HepG2 (cell line): ENCODE results near the gene ST7L. TPM values are rescaled to one million over a fixed set of nuclear protein-coding genes. Genes with fewer than 3 reads are reported as not detected.

Experiments used
- GTF3A ChIP-seq: sonication (generic); formaldehyde crosslinking; conservative IDR thresholded peaks from 2 replicates; pipeline ENCODE4 v1.4.0; 2020; ENCODE audit warnings: mild to moderate bottlenecking, missing genetic modification reagents
- KAT7 ChIP-seq: IDR thresholded peaks from 2 replicates; pipeline ENCODE4 v1.6.1; 2018; ENCODE audit warnings: borderline replicate concordance, missing compliant biosample characterization
- MAFF ChIP-seq: IDR thresholded peaks from 2 replicates; pipeline ENCODE4 v1.6.1; 2011; ENCODE audit warnings: low read depth, low read length, improper control_type of control experiment
- NCOA2 ChIP-seq: sonication (generic); formaldehyde crosslinking; IDR thresholded peaks from 2 replicates; pipeline ENCODE4 v1.8.0; 2022; ENCODE audit warnings: inconsistent platforms
- NFE2 ChIP-seq: sonication (generic); formaldehyde crosslinking; IDR thresholded peaks from 2 replicates; pipeline ENCODE4 v1.4.0; 2020; ENCODE audit warnings: missing genetic modification reagents
- PHB2 ChIP-seq: fragments of 450-650 bp; IDR thresholded peaks from 2 replicates; pipeline ENCODE4 v1.6.1; 2018; ENCODE audit not compliant: partially characterized antibody
- PRPF4 ChIP-seq: fragments of 200-400 bp; formaldehyde crosslinking; IDR thresholded peaks from 2 replicates; pipeline ENCODE4 v1.6.1; 2016; ENCODE audit warnings: low read length, low read depth; ENCODE audit not compliant: poor library complexity, severe bottlenecking
- RBM22 ChIP-seq: fragments of 200-400 bp; formaldehyde crosslinking; optimal IDR thresholded peaks from 2 replicates; pipeline ENCODE3; 2017; ENCODE audit warnings: mild to moderate bottlenecking, low read length, moderate library complexity
- REL ChIP-seq: sonication (generic); formaldehyde crosslinking; conservative IDR thresholded peaks from 2 replicates; pipeline ENCODE4 v1.8.0; 2022; ENCODE audit warnings: mild to moderate bottlenecking, missing genetic modification reagents, moderate library complexity
- SKI ChIP-seq: fragments of 450-650 bp; IDR thresholded peaks from one replicate; pipeline ENCODE4 v1.6.1; 2018; ENCODE audit warnings: mild to moderate bottlenecking; ENCODE audit not compliant: partially characterized antibody
- SP140L ChIP-seq: sonication (generic); formaldehyde crosslinking; IDR thresholded peaks from 2 replicates; pipeline ENCODE4 v1.4.0; 2020; ENCODE audit warnings: missing genetic modification reagents, borderline replicate concordance
- SPEN ChIP-seq: sonication (generic); formaldehyde crosslinking; IDR thresholded peaks from 2 replicates; pipeline ENCODE4 v1.5.1; 2020; ENCODE audit warnings: low read depth, mild to moderate bottlenecking, missing genetic modification reagents
- ZBTB33 ChIP-seq: sonication (generic); formaldehyde crosslinking; IDR thresholded peaks from 2 replicates; pipeline ENCODE4 v1.4.0; 2020; ENCODE audit warnings: missing genetic modification reagents
- ZBTB38 ChIP-seq: sonication (generic); formaldehyde crosslinking; IDR thresholded peaks from 2 replicates; pipeline ENCODE4 v1.5.1; 2020; ENCODE audit warnings: mild to moderate bottlenecking, missing genetic modification reagents
- ZFP62 ChIP-seq: sonication (generic); formaldehyde crosslinking; IDR thresholded peaks from 2 replicates; pipeline ENCODE4 v1.4.0; 2020; ENCODE audit warnings: missing genetic modification reagents
- ZFP82 ChIP-seq: sonication (generic); formaldehyde crosslinking; IDR thresholded peaks from 2 replicates; pipeline ENCODE4 v1.5.1; 2020; ENCODE audit warnings: mild to moderate bottlenecking, missing genetic modification reagents, borderline replicate concordance
- ZFP91 ChIP-seq: sonication (generic); formaldehyde crosslinking; IDR thresholded peaks from 2 replicates; pipeline ENCODE4 v1.9.0; 2022; ENCODE audit warnings: missing genetic modification reagents, mild to moderate bottlenecking, borderline replicate concordance
- ZMAT5 ChIP-seq: sonication (generic); formaldehyde crosslinking; IDR thresholded peaks from 2 replicates; pipeline ENCODE4 v1.5.0; 2020; ENCODE audit warnings: mild to moderate bottlenecking, low read depth, missing genetic modification reagents, borderline replicate concordance
- ZNF230 ChIP-seq: sonication (generic); formaldehyde crosslinking; IDR thresholded peaks from 2 replicates; pipeline ENCODE4 v1.4.0; 2020; ENCODE audit warnings: mild to moderate bottlenecking, missing genetic modification reagents
- ZNF335 ChIP-seq: sonication (generic); formaldehyde crosslinking; IDR thresholded peaks from 2 replicates; pipeline ENCODE4 v1.4.0; 2020; ENCODE audit warnings: missing genetic modification reagents
- ZNF724P ChIP-seq: sonication (generic); formaldehyde crosslinking; IDR thresholded peaks from 2 replicates; pipeline ENCODE4 v1.8.0; 2022; ENCODE audit warnings: missing genetic modification reagents, borderline replicate concordance
- ZNF775 ChIP-seq: sonication (generic); formaldehyde crosslinking; IDR thresholded peaks from 2 replicates; pipeline ENCODE4 v1.4.0; 2020; ENCODE audit warnings: missing genetic modification reagents, mild to moderate bottlenecking, moderate library complexity, borderline replicate concordance
- ZNF790 ChIP-seq: sonication (generic); formaldehyde crosslinking; IDR thresholded peaks from 2 replicates; pipeline ENCODE4 v1.8.0; 2022; ENCODE audit warnings: missing genetic modification reagents, mild to moderate bottlenecking, borderline replicate concordance
- ZNF839 ChIP-seq: sonication (generic); formaldehyde crosslinking; IDR thresholded peaks from 2 replicates; pipeline ENCODE4 v1.4.0; 2020; ENCODE audit warnings: missing genetic modification reagents, mild to moderate bottlenecking, borderline replicate concordance
- ZNF841 ChIP-seq: sonication (generic); formaldehyde crosslinking; IDR thresholded peaks from 2 replicates; pipeline ENCODE4 v1.8.1; 2023; ENCODE audit warnings: missing genetic modification reagents, borderline replicate concordance
- ZSCAN22 ChIP-seq: sonication (generic); formaldehyde crosslinking; IDR thresholded peaks from 2 replicates; pipeline ENCODE4 v1.4.0; 2020; ENCODE audit warnings: mild to moderate bottlenecking, missing genetic modification reagents
- ZSCAN9 ChIP-seq: IDR thresholded peaks from 2 replicates; pipeline ENCODE4 v1.6.1; 2016; ENCODE audit warnings: borderline replicate concordance
- polyA plus RNA-seq, 8 experiments: library from polyadenylated mRNA; depleted of rRNA in 3 of 8; stranded (reverse) in 7 of 8; unstranded in 1 of 8; fragments of >200 nt; fragmentation: Illumina TruSeq in 4 of 8; extraction: Trizol in 4 of 8; gene quantifications; 2 replicates each; pipeline versions ENCODE4 v1.2.1 to v1.2.3, GENCODE V29; 2011 to 2016; ENCODE audit warnings: low read depth in 4 of 8, missing spikeins in 1 of 8, mixed read lengths in 1 of 8; ENCODE audit not compliant: insufficient read depth in 1 of 8
- total RNA-seq, 5 experiments: library from RNA; depleted of rRNA; stranded (reverse); fragments of >200 nt; fragmentation: Illumina TruSeq; extraction: Trizol; gene quantifications; 2 replicates each; pipeline ENCODE4 v1.2.3, GENCODE V29; 2016; ENCODE audit warnings: low read depth in 1 of 5

The ST7L gene
- total and polyA plus RNA-seq, 2 of the 13 experiments (the other 11 are each of a cell fraction or from before 2014, with no cell fraction given): 8.6 to 19.9 TPM

GRCh38 chr1:112619518-112620376, 806 bp upstream of the ST7L start, which contains the start of gene CAPZA1 (continued):
- no peak for TF ChIP-seq ZBTB33 (CRISPR knock-in tag)
- TF ChIP-seq ZFP62: no peak
- no peak for TF ChIP-seq ZNF841 (CRISPR knock-in tag)
- peak; percentile 64; the same call in 1 of the 2 replicates for TF ChIP-seq ZNF230 (CRISPR knock-in tag)
- peak; percentile 80 for TF ChIP-seq ZNF335 (CRISPR knock-in tag)
- TF ChIP-seq SKI: no peak
- TF ChIP-seq NFE2: no peak
- peak; percentile 26; the same call in 1 of the 2 replicates for TF ChIP-seq ZBTB38
- TF ChIP-seq ZMAT5 (CRISPR knock-in tag): 0 out of 2 replicates have a peak, but pooled peaks have one; percentile 53
- TF ChIP-seq REL (CRISPR knock-in tag): no peak
- no peak for TF ChIP-seq MAFF
- no peak for TF ChIP-seq RBM22
- 0 out of 2 replicates have a peak, but pooled peaks have one; percentile 15 for TF ChIP-seq ZNF775 (CRISPR knock-in tag)
- TF ChIP-seq SP140L (CRISPR knock-in tag): 0 out of 2 replicates have a peak, but pooled peaks have one; percentile 35
- TF ChIP-seq SPEN (CRISPR knock-in tag): peak; percentile 75; the same call in 1 of the 2 replicates
- no peak; the same call in 1 of the 2 replicates for TF ChIP-seq ZSCAN9 (CRISPR knock-in tag)
- TF ChIP-seq ZNF724P (CRISPR knock-in tag): no peak; the same call in 1 of the 2 replicates
- no peak for TF ChIP-seq ZNF839
- TF ChIP-seq PHB2: no peak
- TF ChIP-seq GTF3A (CRISPR knock-in tag): no peak
- peak; percentile 24; the same call in 1 of the 2 replicates for TF ChIP-seq ZFP82 (CRISPR knock-in tag)
- peak; percentile 40 for TF ChIP-seq NCOA2 (CRISPR knock-in tag)
- TF ChIP-seq ZNF790 (CRISPR knock-in tag): peak; percentile 77; the same call in 1 of the 2 replicates
- TF ChIP-seq ZFP91 (CRISPR knock-in tag): peak; percentile 53; the same call in 1 of the 2 replicates
- TF ChIP-seq ZSCAN22 (CRISPR knock-in tag): no peak
- no peak for TF ChIP-seq PRPF4
- 0 out of 2 replicates have a peak, but pooled peaks have one; percentile 28 for TF ChIP-seq KAT7
